ENCODE data around the gene NRG3.

The NRG3 gene

DNA sequence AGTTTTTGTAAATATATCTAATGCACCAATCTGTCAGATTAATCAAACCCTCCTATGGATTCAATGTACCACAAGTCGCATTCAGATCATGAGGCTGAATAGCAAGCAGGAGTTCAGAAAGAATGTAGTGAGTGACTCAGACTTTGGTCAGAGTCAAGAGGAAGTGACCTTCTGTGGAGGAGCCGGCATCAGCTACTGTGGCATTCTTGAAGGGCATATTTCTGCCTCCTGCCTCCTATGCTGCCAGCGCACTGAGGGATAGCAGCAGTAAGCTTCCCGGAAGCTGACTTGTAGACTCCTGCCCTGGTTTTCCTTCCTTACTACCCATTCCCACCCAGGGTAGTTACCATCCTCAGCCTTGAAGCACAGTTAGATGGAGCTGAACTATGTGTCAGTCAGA is 867.5 kb downstream of the NRG3 start:
- DNase-seq, result peak; percentile 1

- DNase-seq, result no peak
Measured at GRCh38 chr10:82742898-82743297, 867.9 kb downstream of the NRG3 start.

- no peak for DNase-seq
Measured at GRCh38 chr10:82750538-82750937, 875.5 kb downstream of the NRG3 start.

DNA sequence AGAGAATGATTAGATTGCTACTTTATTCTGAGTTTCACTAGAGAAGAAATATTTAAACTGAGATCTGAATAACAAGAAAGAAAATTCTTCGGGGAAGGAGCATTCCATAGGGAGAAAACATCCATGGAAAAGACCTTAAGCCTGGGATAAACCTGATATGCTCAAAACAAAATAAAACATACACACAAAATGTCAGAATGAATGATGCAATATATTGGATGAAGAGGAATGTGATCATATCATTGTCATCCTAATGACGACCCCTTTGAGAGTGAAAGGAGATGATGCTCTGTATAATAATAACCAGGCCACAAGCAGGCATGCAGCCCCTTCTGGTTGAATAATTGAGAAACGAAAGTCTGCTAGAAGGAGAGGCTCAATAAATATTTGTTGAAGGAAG is 882.4 kb downstream of the NRG3 start:
- no peak for DNase-seq

DNA sequence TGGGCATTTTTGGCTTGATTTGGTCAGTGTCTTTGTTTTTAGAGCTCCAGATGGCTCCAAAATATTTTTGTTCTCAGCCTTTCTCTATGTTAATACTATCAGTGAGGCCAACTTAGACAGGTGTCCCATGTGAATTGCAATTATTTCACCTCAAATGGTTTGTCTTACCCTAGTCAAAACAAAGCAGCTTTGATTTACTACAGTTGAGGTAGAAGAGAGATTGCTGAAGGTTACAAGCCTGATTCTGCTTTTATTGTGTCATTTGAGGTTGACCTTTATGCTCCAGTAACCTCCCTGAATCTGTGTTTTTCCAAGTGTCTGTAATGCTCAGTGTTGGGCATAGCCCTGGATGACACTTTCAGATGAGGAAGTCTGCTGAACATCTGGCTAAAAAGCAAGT is 882.9 kb downstream of the NRG3 start:
- no peak for DNase-seq

- DNase-seq, result no peak
Measured at GRCh38 chr10:82759050-82759449, 884.1 kb downstream of the NRG3 start.

DNA sequence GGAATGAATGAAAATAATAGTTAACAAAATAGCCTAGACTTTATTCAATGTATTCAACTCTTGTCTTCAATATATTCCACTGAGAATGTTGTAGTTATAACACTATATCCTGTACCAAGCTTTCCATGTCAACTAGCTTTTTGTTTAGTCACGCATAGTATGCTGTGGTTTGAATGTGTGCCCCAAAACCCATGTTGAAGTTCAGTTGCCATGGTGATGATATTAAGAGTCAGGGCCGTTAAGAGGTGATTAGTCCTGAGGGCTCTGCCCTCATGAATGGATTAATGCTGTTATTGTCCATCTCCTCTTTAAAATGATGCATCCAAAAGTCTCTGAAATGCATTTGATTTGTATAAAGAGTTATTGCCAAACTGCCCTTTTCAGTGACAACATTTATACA is 887.6 kb downstream of the NRG3 start:
- no peak for DNase-seq

- DNase-seq, result no peak
Measured at GRCh38 chr10:82768040-82768439, 893.0 kb downstream of the NRG3 start.

DNA sequence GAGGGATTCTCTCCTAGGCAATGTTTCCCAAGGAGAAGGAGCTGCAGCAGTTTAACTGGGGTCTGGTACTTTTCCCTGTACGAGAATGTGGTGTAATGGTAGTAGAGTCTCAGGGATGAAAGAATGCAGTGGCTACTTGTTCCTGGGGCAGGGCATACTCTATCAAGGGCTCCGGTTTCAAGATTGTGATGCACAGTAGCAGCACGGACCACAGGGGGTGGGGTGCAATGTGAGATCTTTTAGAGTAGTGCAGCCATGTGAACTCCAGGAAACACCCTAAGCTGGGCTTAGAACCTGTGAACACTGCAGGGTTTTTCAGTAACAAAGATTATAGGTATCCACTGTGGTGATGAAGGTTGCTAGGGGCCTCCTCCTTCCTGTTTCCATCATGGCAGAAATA is 903.9 kb downstream of the NRG3 start:
- DNase-seq, result no peak

GRCh38 chr10:82796510-82796909 is 921.5 kb downstream of the NRG3 start:
- DNase-seq, result peak; percentile 21

DNA sequence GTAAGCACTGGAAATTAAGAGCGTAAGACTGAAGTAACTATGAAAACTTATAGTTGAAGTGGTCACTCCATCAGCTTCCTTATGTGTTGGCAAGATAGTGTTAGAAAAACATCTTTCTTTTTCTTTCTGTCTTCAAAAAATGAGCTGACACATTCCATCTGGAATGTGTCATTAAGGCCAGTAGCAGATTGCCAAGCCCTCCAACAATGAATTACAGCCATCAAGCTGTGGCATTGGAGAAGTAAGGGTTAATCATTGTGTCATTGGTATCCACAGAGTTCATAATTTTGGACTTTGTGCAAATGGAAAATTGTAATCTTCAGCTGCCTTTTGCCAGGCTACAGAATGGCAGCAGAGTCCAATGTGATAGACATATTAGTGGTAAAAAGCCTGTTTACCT is 926.3 kb downstream of the NRG3 start:
- no peak for DNase-seq

DNA sequence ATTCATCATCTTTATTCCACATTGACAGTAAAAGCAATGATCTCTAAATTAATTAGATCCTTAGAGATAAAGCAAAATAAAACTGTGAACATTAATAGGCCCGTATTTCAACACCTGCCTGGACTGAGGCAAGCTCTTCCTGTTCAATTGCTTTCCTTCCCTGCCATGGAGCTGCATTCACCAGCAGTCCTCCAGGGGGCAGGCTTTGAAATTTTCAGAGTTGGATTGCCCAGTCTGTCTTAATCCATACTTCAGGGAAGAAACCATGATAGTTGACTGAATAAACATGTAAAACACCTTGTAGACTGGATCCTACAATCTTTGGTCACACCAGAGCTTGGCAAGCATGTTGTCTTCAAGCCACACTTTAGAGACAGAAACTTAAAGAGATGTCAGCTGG is 936.6 kb downstream of the NRG3 start:
- peak; percentile 32 for DNase-seq

- no peak for DNase-seq
Measured at GRCh38 chr10:82813856-82814255, 938.9 kb downstream of the NRG3 start.

- no peak for DNase-seq
Measured at GRCh38 chr10:82814635-82815034, 939.6 kb downstream of the NRG3 start.

DNA sequence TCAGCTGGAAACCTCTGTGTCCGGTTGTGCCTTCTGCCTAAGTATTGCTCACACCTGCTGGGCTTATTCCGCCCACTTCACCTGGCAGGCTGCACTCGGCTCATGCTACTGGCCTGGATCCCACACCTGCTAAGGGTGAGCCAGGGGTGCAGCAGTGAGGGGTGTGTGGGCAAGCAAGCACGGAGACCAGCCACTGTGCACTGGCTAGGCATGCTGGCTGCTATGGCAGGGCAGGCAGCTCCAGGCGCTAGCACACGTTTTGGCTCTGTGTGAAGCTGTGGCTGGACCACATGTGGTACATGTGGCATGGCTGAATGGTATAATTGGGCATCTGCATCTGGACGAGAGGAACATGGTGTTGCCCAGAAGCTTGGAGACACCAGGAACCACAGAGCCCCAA is 940.7 kb downstream of the NRG3 start:
- DNase-seq, result no peak

GRCh38 chr10:82817676-82818422 is 942.9 kb downstream of the NRG3 start:
- no peak for DNase-seq

DNA sequence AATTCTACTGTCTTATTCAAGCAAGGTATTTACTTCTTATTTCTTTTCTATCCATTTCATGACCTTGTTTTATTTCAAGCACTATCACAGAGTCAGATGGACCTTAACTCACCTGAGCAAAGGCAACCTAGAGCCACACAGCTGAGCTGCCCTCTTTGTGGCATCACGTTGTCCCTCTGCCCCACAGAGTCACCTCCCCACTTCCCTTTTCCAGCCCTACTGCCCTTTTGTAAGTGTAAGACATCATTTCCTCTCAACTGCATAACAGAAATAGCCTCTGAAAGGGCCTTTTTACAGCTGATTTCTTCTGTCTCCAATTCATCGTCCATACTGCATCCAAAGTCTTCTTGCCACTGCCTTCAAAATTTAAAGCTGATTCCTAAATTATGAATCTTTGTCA is 946.0 kb downstream of the NRG3 start:
- no peak for DNase-seq

DNA sequence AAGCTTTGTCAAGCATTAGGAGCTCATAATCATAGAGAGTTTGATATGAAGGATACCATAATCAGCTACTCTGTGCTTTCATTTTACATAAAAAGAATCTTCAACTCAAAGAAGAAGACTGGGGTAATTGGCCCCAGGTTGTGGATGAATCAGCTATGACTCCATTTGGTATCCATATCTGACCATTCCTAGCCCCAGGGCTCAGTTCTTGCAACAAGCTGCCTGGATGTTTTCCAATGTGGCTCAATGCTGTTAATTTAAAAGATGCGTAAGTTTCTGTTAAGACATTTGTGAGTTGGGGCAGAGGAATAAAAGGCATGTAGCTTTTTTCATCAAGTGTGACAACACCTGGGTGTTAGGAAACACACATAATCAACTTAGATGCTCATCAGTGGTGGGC is 951.1 kb downstream of the NRG3 start:
- DNase-seq, result no peak

DNA sequence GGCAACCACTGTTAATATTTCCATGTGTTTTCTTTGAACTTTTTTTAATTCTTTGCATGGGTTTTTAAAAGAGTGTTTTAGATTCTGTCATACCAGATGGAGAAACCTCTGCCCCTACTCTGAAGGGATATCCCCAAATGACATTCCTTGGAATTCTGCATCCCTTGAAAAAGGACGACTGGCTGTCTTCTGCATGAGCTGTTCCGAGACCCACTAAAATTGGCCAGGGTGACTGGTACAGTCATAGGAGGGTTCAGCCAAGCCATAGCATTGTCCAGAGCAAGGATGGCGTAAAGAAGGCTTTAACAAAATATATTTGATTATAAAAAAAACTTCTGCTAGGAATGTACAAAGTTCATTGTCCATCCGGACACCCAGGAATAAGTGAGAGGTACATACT is 952.9 kb downstream of the NRG3 start:
- no peak for DNase-seq

DNA sequence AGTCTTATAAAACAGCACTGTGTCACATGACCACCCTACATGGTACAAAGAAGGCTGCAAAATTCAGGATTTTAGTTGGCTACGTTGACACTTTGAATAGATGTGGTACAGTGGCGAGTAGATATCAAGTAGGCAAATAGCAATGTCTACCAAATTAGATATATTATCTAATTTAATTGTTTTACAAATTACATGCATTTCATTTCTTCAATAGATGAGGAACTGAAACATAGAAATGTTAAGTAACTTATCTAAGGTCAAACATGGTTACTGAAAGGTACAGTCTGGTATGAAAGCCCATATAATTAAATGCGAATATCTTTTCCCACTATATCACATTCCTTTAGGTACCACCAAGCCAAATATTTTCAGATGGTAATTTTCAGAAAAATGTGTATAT is 972.2 kb downstream of the NRG3 start:
- DNase-seq, result no peak

GRCh38 chr10:82850191-82850590 is 975.2 kb downstream of the NRG3 start:
- no peak for DNase-seq

DNA sequence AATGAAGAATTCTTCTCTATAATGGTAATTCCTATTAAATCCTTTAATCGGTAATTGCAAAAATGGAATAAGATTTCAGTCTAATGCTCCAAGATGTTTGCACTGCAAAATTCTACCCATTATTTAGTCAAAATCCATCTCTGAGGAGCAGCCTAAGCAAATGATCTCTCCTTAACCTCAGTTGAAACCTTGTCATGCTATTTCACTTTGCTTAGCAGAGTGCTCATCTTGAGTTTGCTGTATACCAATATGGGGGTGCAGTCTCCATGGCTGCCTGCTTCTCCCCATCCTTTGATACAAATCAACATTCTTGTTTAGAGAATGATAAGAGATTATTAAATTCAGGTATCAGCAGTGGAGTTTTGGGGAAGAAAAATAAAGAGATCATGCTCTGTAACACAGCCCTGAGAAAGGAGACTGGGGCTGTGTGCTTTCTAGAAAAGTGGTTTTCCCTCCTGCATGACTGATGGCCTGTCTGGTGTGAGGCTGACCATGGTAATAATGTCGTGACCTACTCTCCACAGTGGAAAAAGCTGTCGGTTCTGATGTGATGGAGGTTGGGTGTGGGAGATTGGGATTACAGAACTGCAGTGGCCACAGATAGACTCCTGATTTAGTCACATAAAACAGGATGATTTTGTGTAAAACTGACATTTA is 982.1 kb downstream of the NRG3 start:
- DNase-seq, result no peak

DNA sequence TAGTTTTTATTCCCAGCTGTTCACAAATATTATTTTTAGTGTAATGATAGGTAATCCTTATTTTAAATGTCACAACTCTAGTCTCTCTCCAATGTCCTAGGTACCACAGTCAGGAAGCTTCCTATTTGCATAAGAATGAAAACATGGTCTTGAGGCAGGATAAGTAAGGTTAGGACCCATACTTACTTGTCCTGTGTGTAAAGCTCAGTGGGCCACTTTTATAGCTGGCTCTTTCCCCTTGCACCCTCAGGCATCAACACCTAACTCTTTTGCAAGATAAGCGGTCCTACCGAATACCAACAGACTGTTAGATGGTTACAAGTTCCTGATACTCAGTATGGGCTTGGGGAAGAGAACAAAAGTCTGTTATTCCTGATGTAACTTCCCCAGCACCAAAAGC is 986.9 kb downstream of the NRG3 start:
- no peak for DNase-seq

DNA sequence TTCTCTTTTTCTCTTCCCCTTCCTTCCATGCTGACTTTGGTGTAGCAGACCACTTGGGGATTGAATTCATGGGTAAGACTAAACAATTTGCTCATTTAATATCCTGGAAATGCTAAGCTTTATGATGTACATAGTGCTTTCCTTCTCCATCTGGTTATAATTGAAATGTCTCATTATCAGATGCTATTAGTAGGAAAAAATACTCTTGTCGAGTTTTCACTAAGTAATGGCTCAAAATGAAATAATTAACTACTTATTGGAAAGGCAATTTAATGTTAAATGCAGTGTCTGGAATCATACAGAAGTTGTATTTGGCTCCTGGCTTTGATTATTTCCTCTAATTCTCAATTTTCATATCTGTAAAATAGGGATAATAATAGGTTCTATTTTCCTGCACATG is 990.4 kb downstream of the NRG3 start:
- no peak for DNase-seq

DNA sequence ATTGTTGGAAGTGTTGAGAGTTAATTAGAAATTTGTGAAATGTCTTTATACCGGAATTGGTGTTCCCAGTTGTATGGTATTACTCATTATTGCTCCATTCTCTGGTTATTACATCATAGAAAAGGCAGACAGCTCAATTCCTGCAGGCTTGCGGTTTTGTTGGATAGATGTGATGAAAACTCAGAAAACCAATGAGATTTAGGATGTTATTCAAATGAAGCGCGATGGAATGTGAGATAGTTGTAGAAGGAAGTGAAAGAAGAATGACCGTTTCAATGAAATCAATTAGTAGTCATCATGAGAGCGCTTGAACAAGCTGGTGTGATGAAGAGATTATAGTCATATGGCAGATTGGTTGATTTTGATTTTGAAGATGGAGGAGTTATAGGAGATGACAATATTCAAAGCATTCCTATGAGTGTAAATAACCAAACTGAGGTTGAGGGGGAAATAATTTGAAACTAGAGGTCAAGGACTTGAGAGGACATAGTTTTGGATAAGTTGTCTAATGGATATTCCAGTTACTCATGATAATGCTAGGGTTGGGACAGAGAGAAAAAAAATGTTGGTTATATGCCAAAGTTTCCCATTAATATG is 991.5 kb downstream of the NRG3 start:
- DNase-seq, result no peak

Data from hematopoietic multipotent progenitor cell treated with erythropoietin and hydrocortisone succinate and interleukin-3 and kit ligand, for 4 days (in vitro differentiated cells).